ENCODE data around the gene MEF2C.
A peak's percentile ranks its signal among the peaks of the same experiment; 100 is the strongest.

- TF ChIP-seq EZH2 (IDR thresholded peaks at IDR 0.05), result peak; percentile 94
- TF ChIP-seq, protein P1, sequence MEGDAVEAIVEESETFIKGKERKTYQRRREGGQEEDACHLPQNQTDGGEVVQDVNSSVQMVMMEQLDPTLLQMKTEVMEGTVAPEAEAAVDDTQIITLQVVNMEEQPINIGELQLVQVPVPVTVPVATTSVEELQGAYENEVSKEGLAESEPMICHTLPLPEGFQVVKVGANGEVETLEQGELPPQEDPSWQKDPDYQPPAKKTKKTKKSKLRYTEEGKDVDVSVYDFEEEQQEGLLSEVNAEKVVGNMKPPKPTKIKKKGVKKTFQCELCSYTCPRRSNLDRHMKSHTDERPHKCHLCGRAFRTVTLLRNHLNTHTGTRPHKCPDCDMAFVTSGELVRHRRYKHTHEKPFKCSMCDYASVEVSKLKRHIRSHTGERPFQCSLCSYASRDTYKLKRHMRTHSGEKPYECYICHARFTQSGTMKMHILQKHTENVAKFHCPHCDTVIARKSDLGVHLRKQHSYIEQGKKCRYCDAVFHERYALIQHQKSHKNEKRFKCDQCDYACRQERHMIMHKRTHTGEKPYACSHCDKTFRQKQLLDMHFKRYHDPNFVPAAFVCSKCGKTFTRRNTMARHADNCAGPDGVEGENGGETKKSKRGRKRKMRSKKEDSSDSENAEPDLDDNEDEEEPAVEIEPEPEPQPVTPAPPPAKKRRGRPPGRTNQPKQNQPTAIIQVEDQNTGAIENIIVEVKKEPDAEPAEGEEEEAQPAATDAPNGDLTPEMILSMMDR (IDR thresholded peaks at IDR 0.05), result no peak
These were observed 207.0 kb downstream of the MEF2C start for GRCh38 chr5:88675708-88676636.
